GM12801 (cell line): ENCODE measurements around the gene TMEM134.

Source experiments
- CTCF ChIP-seq: IDR thresholded peaks from one replicate; pipeline ENCODE4 v1.5.1; 2011; ENCODE audit warnings: control low read depth; ENCODE audit not compliant: insufficient read length; ENCODE audit errors: extremely low read depth

Gene TMEM134

DNA sequence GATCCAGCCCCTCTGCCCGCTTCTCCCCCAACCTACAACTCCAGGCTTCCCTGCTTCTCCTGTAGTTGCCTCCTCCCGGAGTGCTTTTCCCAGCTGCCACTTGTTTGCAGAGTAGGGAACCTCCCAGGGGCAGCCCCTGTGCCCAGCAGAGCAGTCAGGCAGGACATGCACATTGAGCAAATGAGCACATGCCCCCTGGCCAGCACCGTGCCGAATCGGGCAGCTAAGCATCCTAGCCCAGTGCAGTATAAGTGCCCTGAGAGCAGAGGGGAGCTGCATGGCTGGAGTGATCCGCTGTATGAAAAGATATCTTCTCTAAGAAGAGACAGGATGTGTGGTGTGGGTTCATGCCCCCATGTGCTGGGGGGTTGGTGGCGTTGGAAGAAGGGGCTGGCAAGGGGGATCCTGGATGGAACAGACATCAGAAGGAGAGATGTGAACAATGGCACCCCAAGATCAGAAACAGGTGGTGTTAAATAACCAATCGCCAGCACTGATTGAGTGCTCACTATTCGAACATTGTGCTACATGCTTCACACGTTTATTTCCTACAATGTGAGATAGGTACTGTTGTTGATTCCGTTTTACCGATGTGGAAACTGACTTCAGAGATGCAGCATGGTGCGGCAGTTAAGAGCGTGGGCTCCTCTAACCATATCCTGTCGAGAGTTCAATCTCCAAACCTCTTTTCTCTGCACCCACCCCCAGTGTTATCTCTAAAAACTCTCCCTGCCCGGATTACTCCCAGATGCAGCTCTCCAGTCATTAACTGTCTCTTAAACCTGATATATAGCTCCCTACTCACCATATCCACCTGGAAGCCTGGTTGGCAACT is 15.0 kb upstream of the TMEM134 start:
- no peak for TF ChIP-seq CTCF

GRCh38 chr11:67482827-67483798 is 14.1 kb upstream of the TMEM134 start, which contains the start of gene AIP:
AIP (plus strand) TSS chr11:67483026; CDS start chr11:67483159, 133 bp downstream.
- TF ChIP-seq CTCF, result no peak

- TF ChIP-seq CTCF, result no peak
Observed at GRCh38 chr11:67482275-67482826, 13.3 kb upstream of the TMEM134 start.

- no peak for TF ChIP-seq CTCF
Observed at GRCh38 chr11:67472882-67473281, 3.8 kb upstream of the TMEM134 start.

DNA sequence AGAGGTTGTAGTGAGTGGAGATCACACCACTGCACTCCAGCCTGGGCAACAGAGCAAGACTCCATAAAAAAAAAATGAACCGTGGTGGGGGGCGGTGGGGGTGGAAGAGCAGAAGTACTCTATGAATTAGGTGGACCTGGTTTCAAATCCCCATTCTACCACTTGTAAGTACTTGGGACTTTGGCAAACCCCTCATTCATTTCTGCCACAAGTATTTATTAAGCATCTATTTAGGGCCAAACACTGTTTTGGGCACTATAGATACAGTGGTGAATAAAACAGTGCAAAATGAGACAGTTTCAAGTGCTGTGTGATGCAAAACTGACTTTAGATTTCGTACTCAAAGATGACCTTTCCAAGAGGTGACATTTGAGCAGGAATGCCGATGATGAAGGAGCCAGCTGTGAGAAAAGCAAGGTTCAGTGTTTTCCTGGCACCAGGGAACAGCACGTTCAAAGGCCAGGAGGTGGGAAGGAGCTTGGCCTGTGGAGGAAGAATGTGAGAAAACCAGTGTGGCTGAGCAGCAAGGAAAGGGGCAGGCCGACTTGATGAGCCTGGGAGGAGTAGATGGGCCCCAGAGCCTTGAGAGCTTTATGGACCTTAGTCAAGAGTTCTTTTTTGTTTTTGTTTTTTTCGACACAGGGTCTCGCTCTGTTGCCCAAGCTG is 1.4 kb upstream of the TMEM134 start:
- no peak for TF ChIP-seq CTCF

- no peak for TF ChIP-seq CTCF
Observed at GRCh38 chr11:67469508-67469811, 409 bp upstream of the TMEM134 start.

GRCh38 chr11:67468456-67468758 is 644 bp downstream of the TMEM134 start:
- TF ChIP-seq CTCF, result no peak
